Endothelial cell of umbilical vein (primary cell): ENCODE results near the gene THY1.
"Not testable (repeated sequence)": the region's sequence is repeated elsewhere in the genome, so short reads cannot be mapped to it uniquely, and the experiment has no call there.

Experiments used
- EZH2 ChIP-seq: IDR thresholded peaks from 2 replicates; pipeline ENCODE4 v1.6.1; 2012; ENCODE audit warnings: borderline replicate concordance, low read depth, mild to moderate bottlenecking, moderate library complexity, low read length, inconsistent platforms; ENCODE audit not compliant: severe bottlenecking
- FOS ChIP-seq: IDR thresholded peaks from 2 replicates; pipeline ENCODE4 v1.6.1; 2011; ENCODE audit warnings: mild to moderate bottlenecking, low read length, moderate library complexity, borderline replicate concordance; ENCODE audit not compliant: insufficient read depth
- JUN ChIP-seq: IDR thresholded peaks from 2 replicates; pipeline ENCODE4 v1.6.1; 2011; ENCODE audit warnings: borderline replicate concordance, low read depth; ENCODE audit not compliant: insufficient read length, insufficient read depth
- MYC ChIP-seq: IDR thresholded peaks from one replicate; pipeline ENCODE4 v1.6.1; 2011; ENCODE audit warnings: mild to moderate bottlenecking, low read depth, low read length
- POLR2A ChIP-seq: IDR thresholded peaks from 2 replicates; pipeline ENCODE4 v1.6.1; 2012; ENCODE audit warnings: low read depth, mild to moderate bottlenecking, control low read depth, low read length
- POLR2AphosphoS5 ChIP-seq: IDR thresholded peaks from 2 replicates; pipeline ENCODE4 v1.6.1; 2012; ENCODE audit warnings: low read depth, mild to moderate bottlenecking, control low read depth, low read length, moderate library complexity; ENCODE audit not compliant: insufficient read depth
- TF ChIP-seq, protein P1 (sequence below), 2 donors: IDR thresholded peaks; 1 replicate in 1 of 2; 2 replicates in 1 of 2; pipeline ENCODE4 v1.5.1; 2011; ENCODE audit warnings: low read length in 2 of 2, mild to moderate bottlenecking in 2 of 2, moderate library complexity in 2 of 2, control low read depth in 1 of 2, inconsistent platforms in 1 of 2, low read depth in 1 of 2; ENCODE audit not compliant: insufficient read depth in 1 of 2; ENCODE audit errors: extremely low read depth in 1 of 2
- TF ChIP-seq, protein P2 (sequence below): IDR thresholded peaks from 2 replicates; pipeline ENCODE4 v1.6.1; 2011; ENCODE audit not compliant: insufficient read depth, insufficient read length

DNA sequence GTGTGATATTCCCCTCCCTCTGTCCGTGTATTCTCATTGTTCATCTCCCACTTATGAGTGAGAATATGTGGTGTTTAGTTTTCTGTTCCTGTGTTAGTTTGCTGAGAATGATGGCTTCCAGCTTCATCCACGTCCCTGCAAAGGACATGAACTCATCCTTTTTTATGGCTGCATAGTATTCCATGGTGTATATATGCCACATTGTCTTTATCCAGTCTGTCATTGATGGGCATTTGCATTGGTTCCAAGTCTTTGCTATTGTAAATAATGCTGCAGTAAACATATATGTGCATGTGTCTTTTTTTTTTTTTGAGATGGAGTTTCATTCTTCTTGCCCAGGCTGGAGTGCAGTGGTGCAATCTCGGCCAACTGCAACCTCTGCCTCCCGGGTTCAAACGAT lies 14.5 kb upstream of the THY1 start:
- TF ChIP-seq, protein P1, sequence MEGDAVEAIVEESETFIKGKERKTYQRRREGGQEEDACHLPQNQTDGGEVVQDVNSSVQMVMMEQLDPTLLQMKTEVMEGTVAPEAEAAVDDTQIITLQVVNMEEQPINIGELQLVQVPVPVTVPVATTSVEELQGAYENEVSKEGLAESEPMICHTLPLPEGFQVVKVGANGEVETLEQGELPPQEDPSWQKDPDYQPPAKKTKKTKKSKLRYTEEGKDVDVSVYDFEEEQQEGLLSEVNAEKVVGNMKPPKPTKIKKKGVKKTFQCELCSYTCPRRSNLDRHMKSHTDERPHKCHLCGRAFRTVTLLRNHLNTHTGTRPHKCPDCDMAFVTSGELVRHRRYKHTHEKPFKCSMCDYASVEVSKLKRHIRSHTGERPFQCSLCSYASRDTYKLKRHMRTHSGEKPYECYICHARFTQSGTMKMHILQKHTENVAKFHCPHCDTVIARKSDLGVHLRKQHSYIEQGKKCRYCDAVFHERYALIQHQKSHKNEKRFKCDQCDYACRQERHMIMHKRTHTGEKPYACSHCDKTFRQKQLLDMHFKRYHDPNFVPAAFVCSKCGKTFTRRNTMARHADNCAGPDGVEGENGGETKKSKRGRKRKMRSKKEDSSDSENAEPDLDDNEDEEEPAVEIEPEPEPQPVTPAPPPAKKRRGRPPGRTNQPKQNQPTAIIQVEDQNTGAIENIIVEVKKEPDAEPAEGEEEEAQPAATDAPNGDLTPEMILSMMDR (IDR thresholded peaks at IDR 0.05; ENCODE audit: extremely low read depth in 1 of 2, insufficient read depth in 1 of 2, low read depth in 1 of 2, low read length in 2 of 2), result not testable (repeated sequence)
- not testable (repeated sequence) for TF ChIP-seq JUN, EZH2, POLR2AphosphoS5, POLR2A, FOS, MYC
- TF ChIP-seq, protein P2, sequence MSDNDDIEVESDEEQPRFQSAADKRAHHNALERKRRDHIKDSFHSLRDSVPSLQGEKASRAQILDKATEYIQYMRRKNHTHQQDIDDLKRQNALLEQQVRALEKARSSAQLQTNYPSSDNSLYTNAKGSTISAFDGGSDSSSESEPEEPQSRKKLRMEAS, result not testable (repeated sequence)
